Measurements from ENCODE around the gene CHMP5. TPM values are rescaled to one million over a fixed set of nuclear protein-coding genes. Genes with fewer than 3 reads are reported as not detected.

CHMP5 gene
- total and polyA plus RNA-seq, 2 donors, result 79.8 to 118 TPM

GRCh38 chr9:33264003-33264472 lies 811 bp upstream of the CHMP5 start:
- Histone ChIP-seq H3K27me3 (ENCODE audit: control insufficient read depth in 2 of 2, insufficient read depth in 1 of 2, low read length in 1 of 2) (no peaks in the 10 kb centered on the region), H3K27ac (ENCODE audit: low read depth in 1 of 2, low read length in 1 of 2) (peak overlapping the region; percentile 58 to 86), H3K4me3 (ENCODE audit: low read length in 2 of 2) (peak overlapping the region; percentile 95 to 97), H3K9me3 (ENCODE audit: control insufficient read depth in 2 of 2, insufficient read depth in 1 of 2, low read length in 1 of 2) (no peaks in the 10 kb centered on the region), H3K36me3 (ENCODE audit: control insufficient read depth in 2 of 2, insufficient read depth in 2 of 2, low read length in 1 of 2) (peaks cover 26 to 63% of the 10 kb centered on the region in 2 donors), H3K4me1 (ENCODE audit: control insufficient read depth in 2 of 2, insufficient read depth in 2 of 2, low read length in 2 of 2) (peaks cover 7 to 21% of the 10 kb centered on the region in 2 donors)
- DNase-seq (ENCODE audit: low read depth in 6 of 9, low spot score in 9 of 9), result peak in 5 of 9 donors; percentile 22 to 58 (median 30)
- WGBS, result under 1% methylated on average over 37 of the region's 37 CpGs

DNA sequence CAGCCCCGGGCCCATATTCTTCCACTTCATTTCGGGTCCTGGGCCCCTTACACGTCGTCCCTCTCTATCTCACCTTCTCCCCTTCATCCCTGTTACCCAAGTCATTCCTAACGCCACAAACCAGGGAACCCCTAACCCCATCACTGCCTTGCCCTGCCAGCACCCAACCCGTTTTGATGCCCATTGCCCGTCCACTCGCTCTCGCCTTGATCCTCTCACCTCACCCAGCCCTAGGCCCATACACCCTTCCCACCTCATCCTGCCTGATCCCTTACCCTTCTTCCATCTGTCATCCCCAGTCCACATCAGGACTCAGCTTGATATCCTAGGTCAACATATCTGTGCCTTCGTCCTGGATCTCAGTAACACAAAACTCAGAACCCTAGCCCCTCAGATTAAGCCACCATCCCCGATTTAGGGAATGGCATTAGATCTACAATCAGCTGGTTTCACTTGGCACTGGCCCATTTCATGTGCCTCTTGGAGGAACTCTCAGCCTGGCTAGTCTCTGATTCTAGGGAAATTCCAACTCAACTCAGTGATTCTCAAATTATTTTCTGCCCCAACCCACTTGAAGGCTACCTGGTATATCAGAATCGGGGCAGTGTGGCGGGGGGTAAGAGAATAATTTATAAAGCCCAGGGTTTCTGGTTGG lies 489 bp downstream of the CHMP5 start:
- peak in 1 of 9 donors; percentile 18 for DNase-seq (ENCODE audit: low read depth in 6 of 9, low spot score in 9 of 9)
- Histone ChIP-seq H3K36me3 (ENCODE audit: control insufficient read depth in 2 of 2, insufficient read depth in 2 of 2, low read length in 1 of 2) (peaks cover 13 to 53% of the 10 kb centered on the region in 2 donors), H3K27me3 (ENCODE audit: control insufficient read depth in 2 of 2, insufficient read depth in 1 of 2, low read length in 1 of 2) (no peaks in the 10 kb centered on the region), H3K27ac (ENCODE audit: low read depth in 1 of 2, low read length in 1 of 2) (peak overlapping the region; percentile 83 to 85), H3K9me3 (ENCODE audit: control insufficient read depth in 2 of 2, insufficient read depth in 1 of 2, low read length in 1 of 2) (no peaks in the 10 kb centered on the region), H3K4me3 (ENCODE audit: low read length in 2 of 2) (peak overlapping the region; percentile 75 to 95), H3K4me1 (ENCODE audit: control insufficient read depth in 2 of 2, insufficient read depth in 2 of 2, low read length in 2 of 2) (peaks cover 7 to 21% of the 10 kb centered on the region in 2 donors)
- 29% methylated on average over 13 of the region's 13 CpGs for WGBS

DNA sequence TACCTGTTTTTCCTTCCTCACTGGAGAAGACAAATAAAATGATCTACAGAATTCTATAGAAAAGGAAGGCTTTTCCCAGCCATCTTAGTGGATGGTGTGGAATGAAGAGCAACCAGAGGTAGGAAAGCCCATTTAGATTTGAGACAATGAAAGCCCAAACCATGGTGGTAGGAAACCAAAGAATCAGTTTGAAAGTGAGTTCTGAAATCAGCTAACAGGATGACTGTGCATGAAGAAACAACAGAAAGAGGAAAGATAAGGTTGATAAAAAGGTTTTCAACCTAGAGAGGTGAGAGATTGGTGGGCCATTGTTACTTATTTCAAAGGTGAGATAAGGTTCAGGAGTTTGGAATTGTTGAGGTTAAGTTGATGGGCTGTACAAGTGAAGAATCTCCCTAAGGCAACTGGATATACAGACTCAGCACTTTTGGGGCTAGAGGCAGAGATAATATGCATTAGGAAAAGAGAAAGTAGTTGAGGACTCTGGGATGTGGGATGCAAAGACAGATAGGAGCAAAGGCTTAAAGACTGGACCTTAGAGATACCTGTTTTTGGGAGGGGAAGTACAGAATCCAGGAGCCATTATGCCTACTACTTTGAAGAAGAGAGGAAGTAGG lies 2.4 kb downstream of the CHMP5 start:
- Histone ChIP-seq H3K36me3 (ENCODE audit: control insufficient read depth in 2 of 2, insufficient read depth in 2 of 2, low read length in 1 of 2) (peaks cover 11 to 52% of the 10 kb centered on the region in 2 donors), H3K9me3 (ENCODE audit: control insufficient read depth in 2 of 2, insufficient read depth in 1 of 2, low read length in 1 of 2) (no peaks in the 10 kb centered on the region), H3K27ac (ENCODE audit: low read depth in 1 of 2, low read length in 1 of 2) (no peak overlapping the region), H3K4me1 (ENCODE audit: control insufficient read depth in 2 of 2, insufficient read depth in 2 of 2, low read length in 2 of 2) (peaks cover 7 to 21% of the 10 kb centered on the region in 2 donors), H3K4me3 (ENCODE audit: low read length in 2 of 2) (no peak overlapping the region), H3K27me3 (ENCODE audit: control insufficient read depth in 2 of 2, insufficient read depth in 1 of 2, low read length in 1 of 2) (no peaks in the 10 kb centered on the region)
- no peak for DNase-seq (ENCODE audit: low read depth in 6 of 9, low spot score in 9 of 9)

DNA sequence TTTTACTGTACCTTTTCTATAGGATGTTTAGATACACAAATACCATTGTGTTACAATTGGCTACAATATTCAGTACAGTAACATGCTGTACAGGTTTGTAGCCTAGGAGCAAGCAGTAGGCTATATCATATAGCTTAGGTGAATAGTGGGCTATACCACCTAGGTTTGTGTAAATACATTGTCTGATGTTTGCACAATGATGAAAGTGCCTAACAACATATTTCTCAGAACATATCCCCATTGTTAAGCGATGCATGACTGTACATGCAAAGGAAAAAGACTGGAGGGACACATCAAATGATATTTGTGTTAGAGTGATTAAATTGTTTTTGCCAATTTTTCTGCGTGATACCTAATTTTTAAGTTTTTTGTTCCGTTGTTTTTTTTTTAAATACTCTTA lies 5.3 kb downstream of the CHMP5 start:
- 98% methylated on average over 3 of the region's 3 CpGs for WGBS
- no peak for DNase-seq (ENCODE audit: low read depth in 6 of 9, low spot score in 9 of 9)
- no peaks in the 10 kb centered on the region for H3K27me3 ChIP-seq (ENCODE audit: control insufficient read depth in 2 of 2, insufficient read depth in 1 of 2, low read length in 1 of 2)
- H3K4me3 ChIP-seq (ENCODE audit: low read length in 2 of 2), result no peak overlapping the region
- no peak overlapping the region for H3K27ac ChIP-seq (ENCODE audit: low read depth in 1 of 2, low read length in 1 of 2)
- H3K4me1 ChIP-seq (ENCODE audit: control insufficient read depth in 2 of 2, insufficient read depth in 2 of 2, low read length in 2 of 2), result peaks cover 4 to 10% of the 10 kb centered on the region in 2 donors
- H3K9me3 ChIP-seq (ENCODE audit: control insufficient read depth in 2 of 2, insufficient read depth in 1 of 2, low read length in 1 of 2), result no peaks in the 10 kb centered on the region
- H3K36me3 ChIP-seq (ENCODE audit: control insufficient read depth in 2 of 2, insufficient read depth in 2 of 2, low read length in 1 of 2), result peaks cover 20 to 71% of the 10 kb centered on the region in 2 donors

DNA sequence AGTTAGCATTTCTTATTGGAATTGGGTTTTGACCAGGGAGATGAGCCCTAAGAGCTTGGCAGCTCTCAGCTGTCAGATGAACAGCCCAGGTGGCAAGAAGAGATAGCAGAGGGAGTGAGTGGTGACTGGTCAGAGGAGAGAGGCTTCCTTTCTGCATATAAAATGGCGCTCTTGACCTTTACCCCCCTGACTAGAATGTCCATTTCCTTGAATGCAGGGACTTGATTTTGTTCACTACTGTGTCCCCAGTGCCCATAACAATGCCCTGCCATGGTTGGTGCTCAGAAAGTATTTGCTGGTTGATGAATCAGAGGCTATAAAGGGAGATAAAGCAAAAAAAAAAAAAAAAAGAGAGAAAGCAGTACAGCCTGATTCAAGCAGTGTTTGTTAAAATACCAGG lies 7.2 kb downstream of the CHMP5 start:
- no peak for DNase-seq (ENCODE audit: low read depth in 6 of 9, low spot score in 9 of 9)
- WGBS, result 96% methylated on average over 1 of the region's 1 CpG

DNA sequence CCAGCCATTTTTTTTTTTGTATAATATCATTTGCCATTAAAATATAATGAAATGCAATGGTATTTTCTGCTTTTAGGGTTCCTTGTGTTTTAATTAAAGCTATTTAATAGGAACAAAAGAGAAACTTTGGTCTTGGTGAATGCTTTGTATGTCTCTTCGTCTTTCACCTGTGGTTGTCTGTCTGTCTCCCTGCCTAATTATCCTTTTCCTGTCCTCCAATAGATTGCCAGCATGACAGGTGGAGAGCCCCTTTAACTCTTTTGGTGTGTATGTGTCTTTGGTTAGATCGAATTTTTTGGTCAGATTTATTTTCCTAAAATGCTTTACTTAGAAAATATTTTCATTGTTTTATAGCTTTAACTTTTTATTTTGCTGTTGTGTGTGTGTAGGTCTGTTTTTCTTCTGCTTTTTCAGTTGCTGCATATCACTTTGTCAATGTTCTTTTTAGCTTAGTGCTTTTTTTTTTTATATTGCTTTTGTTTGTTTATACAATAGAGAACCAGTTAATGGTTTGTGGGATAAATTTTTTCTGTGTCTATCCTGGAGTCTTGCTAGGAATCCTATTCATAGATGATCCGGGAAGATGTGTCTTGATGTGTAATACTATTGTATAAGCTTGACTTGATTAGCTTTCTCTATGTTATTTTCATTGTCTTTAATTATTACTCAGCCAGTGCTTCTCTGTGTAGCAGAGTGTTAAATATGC lies 8.6 kb downstream of the CHMP5 start:
- H3K36me3 ChIP-seq (ENCODE audit: control insufficient read depth in 2 of 2, insufficient read depth in 2 of 2, low read length in 1 of 2), result peaks cover 33 to 76% of the 10 kb centered on the region in 2 donors
- 98% methylated on average over 3 of the region's 3 CpGs for WGBS
- DNase-seq (ENCODE audit: low read depth in 6 of 9, low spot score in 9 of 9), result no peak
- H3K27me3 ChIP-seq (ENCODE audit: control insufficient read depth in 2 of 2, insufficient read depth in 1 of 2, low read length in 1 of 2), result no peaks in the 10 kb centered on the region
- H3K4me3 ChIP-seq (ENCODE audit: low read length in 2 of 2), result no peak overlapping the region
- no peak overlapping the region for H3K27ac ChIP-seq (ENCODE audit: low read depth in 1 of 2, low read length in 1 of 2)
- no peaks in the 10 kb centered on the region for H3K4me1 ChIP-seq (ENCODE audit: control insufficient read depth in 2 of 2, insufficient read depth in 2 of 2, low read length in 2 of 2)
- no peaks in the 10 kb centered on the region for H3K9me3 ChIP-seq (ENCODE audit: control insufficient read depth in 2 of 2, insufficient read depth in 1 of 2, low read length in 1 of 2)

More for the DNA sequence above, 7.2 kb downstream of the CHMP5 start:
- Histone ChIP-seq H3K4me3 (ENCODE audit: low read length in 2 of 2) (no peak overlapping the region), H3K27me3 (ENCODE audit: control insufficient read depth in 2 of 2, insufficient read depth in 1 of 2, low read length in 1 of 2) (no peaks in the 10 kb centered on the region), H3K9me3 (ENCODE audit: control insufficient read depth in 2 of 2, insufficient read depth in 1 of 2, low read length in 1 of 2) (no peaks in the 10 kb centered on the region), H3K4me1 (ENCODE audit: control insufficient read depth in 2 of 2, insufficient read depth in 2 of 2, low read length in 2 of 2) (no peaks in the 10 kb centered on the region), H3K27ac (ENCODE audit: low read depth in 1 of 2, low read length in 1 of 2) (no peak overlapping the region), H3K36me3 (ENCODE audit: control insufficient read depth in 2 of 2, insufficient read depth in 2 of 2, low read length in 1 of 2) (peaks cover 25 to 75% of the 10 kb centered on the region in 2 donors)

DNA sequence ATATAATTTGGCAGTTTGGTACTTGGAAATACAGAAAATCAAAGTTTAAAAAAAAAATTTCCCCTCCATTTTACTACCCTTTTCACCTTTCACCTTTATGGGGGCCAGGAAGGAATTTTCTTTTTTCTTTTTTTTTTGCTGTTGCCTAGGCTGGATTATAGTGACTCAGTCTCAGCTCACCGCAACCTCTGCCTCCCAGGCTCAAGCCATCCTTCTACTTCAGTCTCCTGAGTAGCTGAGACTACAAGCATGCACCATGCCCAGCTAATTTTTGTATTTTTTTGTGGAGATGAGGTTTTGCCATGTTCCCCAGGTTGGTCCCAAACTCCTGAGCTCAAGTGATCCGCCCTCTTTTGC lies 9.1 kb downstream of the CHMP5 start:
- Histone ChIP-seq H3K27me3 (ENCODE audit: control insufficient read depth in 2 of 2, insufficient read depth in 1 of 2, low read length in 1 of 2) (no peaks in the 10 kb centered on the region), H3K4me1 (ENCODE audit: control insufficient read depth in 2 of 2, insufficient read depth in 2 of 2, low read length in 2 of 2) (no peaks in the 10 kb centered on the region), H3K36me3 (ENCODE audit: control insufficient read depth in 2 of 2, insufficient read depth in 2 of 2, low read length in 1 of 2) (peaks cover 36 to 76% of the 10 kb centered on the region in 2 donors), H3K9me3 (ENCODE audit: control insufficient read depth in 2 of 2, insufficient read depth in 1 of 2, low read length in 1 of 2) (no peaks in the 10 kb centered on the region), H3K4me3 (ENCODE audit: low read length in 2 of 2) (no peak overlapping the region), H3K27ac (ENCODE audit: low read depth in 1 of 2, low read length in 1 of 2) (no peak overlapping the region)
- WGBS, result 73% methylated on average over 2 of the region's 2 CpGs
- no peak for DNase-seq (ENCODE audit: low read depth in 6 of 9, low spot score in 9 of 9)

- no peaks in the 10 kb centered on the region for H3K9me3 ChIP-seq (ENCODE audit: control insufficient read depth in 2 of 2, insufficient read depth in 1 of 2, low read length in 1 of 2)
- H3K4me3 ChIP-seq (ENCODE audit: low read length in 2 of 2), result no peak overlapping the region
Measured at GRCh38 chr9:33277484-33277883, 12.6 kb downstream of the CHMP5 start.

GRCh38 chr9:33285502-33285901 lies 20.7 kb downstream of the CHMP5 start:
- WGBS, result 81% methylated on average over 5 of the region's 5 CpGs
- Histone ChIP-seq H3K27me3 (ENCODE audit: control insufficient read depth in 2 of 2, insufficient read depth in 1 of 2, low read length in 1 of 2) (no peaks in the 10 kb centered on the region), H3K27ac (ENCODE audit: low read depth in 1 of 2, low read length in 1 of 2) (no peak overlapping the region), H3K4me3 (ENCODE audit: low read length in 2 of 2) (no peak overlapping the region), H3K36me3 (ENCODE audit: control insufficient read depth in 2 of 2, insufficient read depth in 2 of 2, low read length in 1 of 2) (peaks cover 12 to 21% of the 10 kb centered on the region in 2 donors), H3K9me3 (ENCODE audit: control insufficient read depth in 2 of 2, insufficient read depth in 1 of 2, low read length in 1 of 2) (no peaks in the 10 kb centered on the region), H3K4me1 (ENCODE audit: control insufficient read depth in 2 of 2, insufficient read depth in 2 of 2, low read length in 2 of 2) (peaks cover 4 to 14% of the 10 kb centered on the region in 2 donors)
- no peak for DNase-seq (ENCODE audit: low read depth in 6 of 9, low spot score in 9 of 9)

More at GRCh38 chr9:33277484-33277883, 12.6 kb downstream of the CHMP5 start:
- 98% methylated on average over 4 of the region's 4 CpGs for WGBS
- no peak overlapping the region for H3K27ac ChIP-seq (ENCODE audit: low read depth in 1 of 2, low read length in 1 of 2)
- H3K4me1 ChIP-seq (ENCODE audit: control insufficient read depth in 2 of 2, insufficient read depth in 2 of 2, low read length in 2 of 2), result no peaks in the 10 kb centered on the region
- peaks cover 53 to 76% of the 10 kb centered on the region in 2 donors for H3K36me3 ChIP-seq (ENCODE audit: control insufficient read depth in 2 of 2, insufficient read depth in 2 of 2, low read length in 1 of 2)
- H3K27me3 ChIP-seq (ENCODE audit: control insufficient read depth in 2 of 2, insufficient read depth in 1 of 2, low read length in 1 of 2), result no peaks in the 10 kb centered on the region
- no peak for DNase-seq (ENCODE audit: low read depth in 6 of 9, low spot score in 9 of 9)
